Astrocyte (in vitro differentiated cells and primary cell): ENCODE measurements around the gene THOC6. TPM values are rescaled to one million over a fixed set of nuclear protein-coding genes. Genes with fewer than 3 reads are reported as not detected.
A peak's percentile ranks its signal among the peaks of the same experiment; 100 is the strongest.

Experiments used
- DNase-seq: peaks from one replicate; pipeline ENCODE4 v3.0.0-alpha.2; 2010; ENCODE audit warnings: low read depth
- FAIRE-seq: peaks from 2 replicates; lab custom pipeline; 2011; peaks lifted over from hg19 to GRCh38; lab: Jason Lieb, UNC
- H2AFZ ChIP-seq: 2 replicates; pipeline ENCODE4 v1.6.0; 2012; ENCODE audit warnings: low read depth, low read length, inconsistent platforms
- H3K27ac ChIP-seq: 2 replicates; pipeline ENCODE4 v1.5.1; 2011; ENCODE audit warnings: low read depth, low read length, inconsistent platforms
- H3K27me3 ChIP-seq: 2 replicates; pipeline ENCODE4 v1.6.0; 2011; ENCODE audit warnings: low read length, inconsistent platforms; ENCODE audit not compliant: insufficient read depth
- H3K36me3 ChIP-seq: 2 replicates; pipeline ENCODE4 v1.5.1; 2011; ENCODE audit warnings: low read length, inconsistent platforms; ENCODE audit not compliant: insufficient read depth
- H3K4me1 ChIP-seq: 2 replicates; pipeline ENCODE4 v1.5.1; 2011; ENCODE audit warnings: low read length, inconsistent platforms; ENCODE audit not compliant: insufficient read depth
- H3K4me2 ChIP-seq: 2 replicates; pipeline ENCODE4 v1.6.0; 2012; ENCODE audit warnings: low read length, inconsistent platforms
- H3K4me3 ChIP-seq: 2 replicates; pipeline ENCODE4 v1.5.1; 2011; ENCODE audit warnings: low read depth, mild to moderate bottlenecking, low read length, inconsistent platforms; ENCODE audit not compliant: insufficient read depth
- H3K79me2 ChIP-seq: 2 replicates; pipeline ENCODE4 v1.6.0; 2012; ENCODE audit warnings: mild to moderate bottlenecking, low read length, inconsistent platforms; ENCODE audit not compliant: insufficient read depth
- H3K9ac ChIP-seq: 2 replicates; pipeline ENCODE4 v1.6.0; 2012; ENCODE audit warnings: mild to moderate bottlenecking, low read length, inconsistent platforms
- H3K9me3 ChIP-seq: 2 replicates; pipeline ENCODE4 v1.5.1; 2012; ENCODE audit warnings: low read depth, mild to moderate bottlenecking, low read length, inconsistent platforms; ENCODE audit not compliant: insufficient read depth
- H4K20me1 ChIP-seq: 2 replicates; pipeline ENCODE4 v1.6.0; 2012; ENCODE audit warnings: low read length, inconsistent platforms; ENCODE audit not compliant: insufficient read depth
- H3K27ac Mint-ChIP-seq: one replicate; pipeline ENCODE4 v1.8.0; 2021; ENCODE audit warnings: mild to moderate bottlenecking, mixed read lengths; ENCODE audit not compliant: unreplicated experiment
- H3K27me3 Mint-ChIP-seq: one replicate; pipeline ENCODE4 v1.8.0; 2021; ENCODE audit warnings: low read depth, mixed read lengths; ENCODE audit not compliant: unreplicated experiment
- H3K36me3 Mint-ChIP-seq: one replicate; pipeline ENCODE4 v1.8.0; 2021; ENCODE audit warnings: low read depth, mixed read lengths; ENCODE audit not compliant: unreplicated experiment
- H3K4me1 Mint-ChIP-seq: one replicate; pipeline ENCODE4 v1.8.0; 2021; ENCODE audit warnings: low read depth, mixed read lengths; ENCODE audit not compliant: unreplicated experiment
- H3K4me3 Mint-ChIP-seq: one replicate; pipeline ENCODE4 v1.8.0; 2021; ENCODE audit warnings: mild to moderate bottlenecking, moderate library complexity, mixed read lengths; ENCODE audit not compliant: unreplicated experiment
- H3K9me3 Mint-ChIP-seq: one replicate; pipeline ENCODE4 v1.8.0; 2021; ENCODE audit warnings: mild to moderate bottlenecking, mixed read lengths; ENCODE audit not compliant: unreplicated experiment
- EZH2 ChIP-seq: IDR thresholded peaks from 2 replicates; pipeline ENCODE4 v1.6.1; 2012; ENCODE audit warnings: mild to moderate bottlenecking, low read length, inconsistent platforms; ENCODE audit not compliant: insufficient read depth
- total RNA-seq: library from RNA; stranded (reverse); gene quantifications from 2 replicates; pipeline ENCODE4 v1.2.1, GENCODE V29; 2021
- TF ChIP-seq, protein P1 (sequence below): IDR thresholded peaks from 2 replicates; pipeline ENCODE4 v1.5.1; 2011; ENCODE audit warnings: low read depth, mild to moderate bottlenecking, inconsistent platforms, low read length, moderate library complexity; ENCODE audit not compliant: insufficient read depth

Gene THOC6
- total RNA-seq, 1 donor from 2014 or later, result 22.3 TPM

DNA sequence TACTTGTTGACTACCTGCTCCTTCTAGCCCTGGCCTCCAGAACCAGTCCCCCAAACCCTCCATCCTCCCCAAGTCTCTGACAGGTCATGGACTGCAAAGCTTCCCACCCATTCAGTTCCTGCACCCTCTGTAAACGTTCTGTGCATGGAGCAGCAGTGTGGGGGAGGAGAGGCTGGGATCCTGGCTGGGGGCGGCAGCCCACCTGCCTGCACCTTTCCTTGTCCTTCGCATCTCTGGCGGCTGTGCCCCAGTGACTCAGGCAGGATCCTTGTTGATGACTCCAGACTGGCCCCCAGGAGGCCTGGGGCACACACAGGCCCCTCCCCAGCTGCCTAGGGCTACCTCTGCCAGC, 42.0 kb upstream of the THOC6 start:
- Histone ChIP-seq H3K4me2 (no peak overlapping the region), H3K4me3 (no peak overlapping the region), H3K79me2 (peaks cover 6% of the 10 kb centered on the region), H4K20me1 (no peaks in the 10 kb centered on the region), H3K27me3 (no peaks in the 10 kb centered on the region), H3K9me3 (no peaks in the 10 kb centered on the region), H3K4me1 (peaks cover 17% of the 10 kb centered on the region), H3K9ac (no peak overlapping the region), H3K27ac (no peak overlapping the region), H2AFZ (no peak overlapping the region), H3K36me3 (no peaks in the 10 kb centered on the region)
- Mint-ChIP-seq H3K36me3 (no peaks in the 10 kb centered on the region), H3K4me3 (peak overlapping the region; percentile 83), H3K4me1 (peaks cover 3% of the 10 kb centered on the region), H3K9me3 (no peaks in the 10 kb centered on the region), H3K27me3 (peaks cover 14% of the 10 kb centered on the region), H3K27ac (no peak overlapping the region)
- DNase-seq (no peak), FAIRE-seq (no peak)
- no peak for TF ChIP-seq EZH2
- TF ChIP-seq, protein P1, sequence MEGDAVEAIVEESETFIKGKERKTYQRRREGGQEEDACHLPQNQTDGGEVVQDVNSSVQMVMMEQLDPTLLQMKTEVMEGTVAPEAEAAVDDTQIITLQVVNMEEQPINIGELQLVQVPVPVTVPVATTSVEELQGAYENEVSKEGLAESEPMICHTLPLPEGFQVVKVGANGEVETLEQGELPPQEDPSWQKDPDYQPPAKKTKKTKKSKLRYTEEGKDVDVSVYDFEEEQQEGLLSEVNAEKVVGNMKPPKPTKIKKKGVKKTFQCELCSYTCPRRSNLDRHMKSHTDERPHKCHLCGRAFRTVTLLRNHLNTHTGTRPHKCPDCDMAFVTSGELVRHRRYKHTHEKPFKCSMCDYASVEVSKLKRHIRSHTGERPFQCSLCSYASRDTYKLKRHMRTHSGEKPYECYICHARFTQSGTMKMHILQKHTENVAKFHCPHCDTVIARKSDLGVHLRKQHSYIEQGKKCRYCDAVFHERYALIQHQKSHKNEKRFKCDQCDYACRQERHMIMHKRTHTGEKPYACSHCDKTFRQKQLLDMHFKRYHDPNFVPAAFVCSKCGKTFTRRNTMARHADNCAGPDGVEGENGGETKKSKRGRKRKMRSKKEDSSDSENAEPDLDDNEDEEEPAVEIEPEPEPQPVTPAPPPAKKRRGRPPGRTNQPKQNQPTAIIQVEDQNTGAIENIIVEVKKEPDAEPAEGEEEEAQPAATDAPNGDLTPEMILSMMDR, result no peak

DNA sequence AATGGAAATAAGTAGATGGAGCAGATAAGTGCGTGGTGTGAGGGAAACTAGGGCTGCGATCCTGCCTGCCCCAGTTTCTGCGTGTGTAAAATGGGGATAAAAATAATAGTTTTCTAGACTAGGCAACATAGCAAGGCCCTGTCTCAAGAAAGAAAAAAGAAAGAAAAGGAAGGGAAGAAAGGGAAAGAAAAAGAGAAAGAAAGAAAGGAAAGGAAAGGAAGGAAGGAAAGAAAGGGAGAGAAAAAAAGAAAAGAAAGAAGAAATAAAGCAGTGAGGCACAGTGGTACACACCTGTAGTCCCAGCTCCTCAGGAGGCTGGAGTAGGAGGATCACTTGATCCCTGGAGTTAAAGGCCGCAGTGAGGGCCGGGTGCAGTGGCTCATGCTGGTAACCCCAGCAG, 41.4 kb upstream of the THOC6 start:
- DNase-seq, result no peak
- Mint-ChIP-seq H3K4me1 (peaks cover 3% of the 10 kb centered on the region), H3K27me3 (peaks cover 13% of the 10 kb centered on the region), H3K36me3 (no peaks in the 10 kb centered on the region), H3K4me3 (peak overlapping the region; percentile 60), H3K27ac (peak overlapping the region; percentile 18), H3K9me3 (no peaks in the 10 kb centered on the region)
- Histone ChIP-seq H3K4me2 (no peak overlapping the region), H3K27me3 (no peaks in the 10 kb centered on the region), H3K27ac (no peak overlapping the region), H3K4me1 (peaks cover 17% of the 10 kb centered on the region), H3K9me3 (no peaks in the 10 kb centered on the region), H3K79me2 (peaks cover 6% of the 10 kb centered on the region), H3K9ac (no peak overlapping the region), H3K36me3 (no peaks in the 10 kb centered on the region), H4K20me1 (no peaks in the 10 kb centered on the region), H3K4me3 (no peak overlapping the region), H2AFZ (no peak overlapping the region)
- TF ChIP-seq, protein P1, result no peak
- TF ChIP-seq EZH2, result no peak
- no peak for FAIRE-seq

DNA sequence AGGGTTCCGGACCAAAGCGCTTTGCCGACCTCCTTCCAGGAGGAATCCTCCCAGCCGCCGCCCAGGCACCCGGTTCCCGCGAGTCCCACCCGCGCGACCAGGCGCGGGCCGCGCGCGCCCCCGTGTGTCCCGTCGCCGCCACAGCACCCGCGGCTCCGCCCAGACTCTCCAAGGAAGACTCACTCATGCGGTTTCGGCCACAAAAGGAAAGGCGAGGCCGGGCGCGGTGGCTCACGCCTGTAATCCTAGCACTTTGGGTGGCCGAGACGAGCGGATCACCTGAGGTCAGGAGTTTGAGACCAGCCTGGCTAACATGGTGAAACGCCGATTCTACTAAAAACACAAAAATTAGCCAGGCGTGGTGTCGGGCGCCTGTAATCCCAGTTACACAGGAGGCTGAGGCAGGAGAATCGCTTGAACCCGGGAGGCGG, 40.1 kb upstream of the THOC6 start:
- no peak for FAIRE-seq
- Histone ChIP-seq H3K4me2 (peak overlapping the region; percentile 69), H3K36me3 (no peaks in the 10 kb centered on the region), H4K20me1 (no peaks in the 10 kb centered on the region), H2AFZ (peak overlapping the region; percentile 73), H3K27ac (no peak overlapping the region), H3K79me2 (peaks cover 6% of the 10 kb centered on the region), H3K4me1 (peaks cover 17% of the 10 kb centered on the region), H3K4me3 (no peak overlapping the region), H3K9ac (peak overlapping the region; percentile 9), H3K9me3 (no peaks in the 10 kb centered on the region), H3K27me3 (no peaks in the 10 kb centered on the region)
- peaks cover 10% of the 10 kb centered on the region for H3K27me3 Mint-ChIP-seq
- H3K4me1 Mint-ChIP-seq, result peaks cover 3% of the 10 kb centered on the region
- H3K27ac Mint-ChIP-seq, result no peak overlapping the region
- DNase-seq, result peak; percentile 50
- no peaks in the 10 kb centered on the region for H3K36me3 Mint-ChIP-seq
- H3K9me3 Mint-ChIP-seq, result no peaks in the 10 kb centered on the region
- peak overlapping the region; percentile 40 for H3K4me3 Mint-ChIP-seq
- TF ChIP-seq EZH2, result no peak
- TF ChIP-seq, protein P1, result peak; percentile 61
